Smooth muscle cell (in vitro differentiated cells): ENCODE data around the gene RPL35. TPM values are rescaled to one million over a fixed set of nuclear protein-coding genes. Genes with fewer than 3 reads are reported as not detected.
A peak's percentile ranks its signal among the peaks of the same experiment; 100 is the strongest.

ENCODE experiments used
- DNase-seq: peaks from one replicate; lab custom pipeline; 2025; ENCODE audit not compliant: unreplicated experiment; lab: John Stamatoyannopoulos, UW
- H2AFZ ChIP-seq: fragments of 200-600 bp; sonication (generic); 2 replicates; pipeline ENCODE4 v1.6.0; 2016; ENCODE audit warnings: antibody characterized with exemption, low read depth, mild to moderate bottlenecking
- H3F3A ChIP-seq: fragments of 200-600 bp; sonication (generic); 2 replicates; pipeline ENCODE4 v1.6.0; 2017; ENCODE audit warnings: antibody characterized with exemption, low read depth
- H3K27ac ChIP-seq: fragments of 200-600 bp; sonication (generic); 2 replicates; pipeline ENCODE4 v1.5.1; 2016; ENCODE audit warnings: low read depth, mild to moderate bottlenecking
- H3K27me3 ChIP-seq: fragments of 200-600 bp; sonication (generic); 2 replicates; pipeline ENCODE4 v1.6.1; 2016; ENCODE audit warnings: low read depth, mild to moderate bottlenecking
- H3K36me3 ChIP-seq: fragments of 200-600 bp; sonication (generic); 2 replicates; pipeline ENCODE4 v1.5.1; 2016; ENCODE audit warnings: low read depth
- H3K4me1 ChIP-seq: fragments of 200-600 bp; sonication (generic); 2 replicates; pipeline ENCODE4 v1.5.1; 2016; ENCODE audit warnings: low read depth
- H3K4me2 ChIP-seq: fragments of 200-600 bp; sonication (generic); 2 replicates; pipeline ENCODE4 v1.6.0; 2016; ENCODE audit warnings: mild to moderate bottlenecking
- H3K4me3 ChIP-seq: fragments of 200-600 bp; sonication (generic); 2 replicates; pipeline ENCODE4 v1.5.1; 2016; ENCODE audit warnings: mild to moderate bottlenecking
- H3K79me2 ChIP-seq: fragments of 200-600 bp; sonication (generic); 2 replicates; pipeline ENCODE4 v1.6.0; 2016; ENCODE audit warnings: low read depth, mild to moderate bottlenecking
- H3K9ac ChIP-seq: fragments of 200-600 bp; sonication (generic); 2 replicates; pipeline ENCODE4 v1.6.0; 2016; ENCODE audit warnings: low read depth
- H3K9me3 ChIP-seq: fragments of 200-600 bp; sonication (generic); replicated peaks from 2 replicates; pipeline ENCODE4 v1.5.1; 2016; ENCODE audit warnings: low read depth
- H4K20me1 ChIP-seq: fragments of 200-600 bp; sonication (generic); 2 replicates; pipeline ENCODE4 v1.6.0; 2016; ENCODE audit warnings: low read depth
- CTCF ChIP-seq: fragments of 200-600 bp; sonication (generic); IDR thresholded peaks from 2 replicates; pipeline ENCODE4 v1.5.1; 2017; ENCODE audit warnings: borderline replicate concordance, mild to moderate bottlenecking, antibody characterized with exemption; ENCODE audit not compliant: insufficient read depth, poor library complexity, severe bottlenecking
- WGBS: methylation state at CpG from one replicate; pipeline ENCODE4 v1.1.7; 2016; ENCODE audit warnings: low lambda C conversion rate; 5-methylcytosine and 5-hydroxymethylcytosine counted together
- polyA plus RNA-seq: library from polyadenylated mRNA; unstranded; fragments of >200 nt; fragmentation: Nextera tagmentation; extraction: Ambion mirVana; gene quantifications from 2 replicates; pipeline ENCODE4 v1.2.1, GENCODE V29; 2016
- total RNA-seq: library from RNA; depleted of rRNA; stranded (reverse); fragments of >200 nt; gene quantifications from 2 replicates; pipeline ENCODE4 v1.2.3, GENCODE V29; 2014

RPL35 gene
- total and polyA plus RNA-seq, 2 experiments from 2014 or later: 1,321 to 1,932 TPM

GRCh38 chr9:124818431-124819281 is 43.1 kb downstream of the RPL35 start:
- Histone ChIP-seq H3K9ac (peak overlapping the region; percentile 40), H3K36me3 (no peaks in the 10 kb centered on the region), H4K20me1 (no peaks in the 10 kb centered on the region), H2AFZ (no peak overlapping the region), H3K79me2 (no peaks in the 10 kb centered on the region), H3K4me1 (peaks cover 1% of the 10 kb centered on the region), H3K27ac (peak overlapping the region; percentile 72), H3K9me3 (no peaks in the 10 kb centered on the region), H3F3A (peaks cover 4% of the 10 kb centered on the region), H3K27me3 (no peaks in the 10 kb centered on the region), H3K4me3 (no peak overlapping the region), H3K4me2 (peak overlapping the region; percentile 49)
- WGBS: 36% methylated on average over 18 of the region's 18 CpGs
- no peak for DNase-seq
- no peak for TF ChIP-seq CTCF

- no peak for DNase-seq
- peaks cover 21% of the 10 kb centered on the region for H3K4me1 ChIP-seq
- H3K4me3 ChIP-seq: no peak overlapping the region
- no peaks in the 10 kb centered on the region for H3K36me3 ChIP-seq
- H4K20me1 ChIP-seq: no peaks in the 10 kb centered on the region
- H2AFZ ChIP-seq: no peak overlapping the region
- no peaks in the 10 kb centered on the region for H3K79me2 ChIP-seq
- H3K9me3 ChIP-seq: no peaks in the 10 kb centered on the region
- no peak overlapping the region for H3K27ac ChIP-seq
- no peak for TF ChIP-seq CTCF
- H3K4me2 ChIP-seq: no peak overlapping the region
- H3K27me3 ChIP-seq: no peaks in the 10 kb centered on the region
- H3F3A ChIP-seq: peaks cover 24% of the 10 kb centered on the region
- WGBS: 96% methylated on average over 5 of the region's 5 CpGs
- H3K9ac ChIP-seq: no peak overlapping the region
Observed at GRCh38 chr9:124815601-124816000, 46.2 kb downstream of the RPL35 start.

DNA sequence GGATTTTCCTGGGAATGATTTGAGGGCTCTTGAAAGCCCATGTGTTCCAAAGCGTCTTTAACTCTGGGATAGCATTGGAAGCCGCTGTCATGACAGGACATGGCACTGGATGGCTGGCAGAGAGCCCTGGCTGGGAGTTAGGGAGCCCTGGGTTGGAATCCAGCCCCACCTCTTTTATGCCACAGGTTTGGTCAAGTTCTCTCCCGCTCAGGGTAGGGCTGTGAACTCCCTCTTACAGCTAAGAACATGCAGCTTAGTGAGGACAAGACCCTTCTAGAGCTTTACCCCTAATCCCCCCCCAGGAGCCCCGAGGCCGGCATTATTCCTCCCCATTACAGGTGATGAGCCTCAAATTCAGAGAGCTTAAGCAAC is 47.6 kb downstream of the RPL35 start:
- H3K9ac ChIP-seq: no peak overlapping the region
- 96% methylated on average over 5 of the region's 5 CpGs for WGBS
- no peaks in the 10 kb centered on the region for H3K27me3 ChIP-seq
- H3K9me3 ChIP-seq: no peaks in the 10 kb centered on the region
- H3K4me2 ChIP-seq: no peak overlapping the region
- no peak for TF ChIP-seq CTCF
- H3K4me3 ChIP-seq: no peak overlapping the region
- no peaks in the 10 kb centered on the region for H3K36me3 ChIP-seq
- no peaks in the 10 kb centered on the region for H3K79me2 ChIP-seq
- peak overlapping the region; percentile 93 for H3K27ac ChIP-seq
- peaks cover 25% of the 10 kb centered on the region for H3F3A ChIP-seq
- DNase-seq: no peak
- peaks cover 21% of the 10 kb centered on the region for H3K4me1 ChIP-seq
- no peak overlapping the region for H2AFZ ChIP-seq
- H4K20me1 ChIP-seq: no peaks in the 10 kb centered on the region
